ENCODE data around the gene FAM81B.

FAM81B gene

GRCh38 chr5:95487880-95488279 is 96.7 kb downstream of the FAM81B start:
- no peak for DNase-seq

Measured in CD4-positive, alpha-beta T cell treated with Interleukin-4 for 4 hours (primary cell).